ENCODE results near the gene HIC1.

Gene HIC1

DNA sequence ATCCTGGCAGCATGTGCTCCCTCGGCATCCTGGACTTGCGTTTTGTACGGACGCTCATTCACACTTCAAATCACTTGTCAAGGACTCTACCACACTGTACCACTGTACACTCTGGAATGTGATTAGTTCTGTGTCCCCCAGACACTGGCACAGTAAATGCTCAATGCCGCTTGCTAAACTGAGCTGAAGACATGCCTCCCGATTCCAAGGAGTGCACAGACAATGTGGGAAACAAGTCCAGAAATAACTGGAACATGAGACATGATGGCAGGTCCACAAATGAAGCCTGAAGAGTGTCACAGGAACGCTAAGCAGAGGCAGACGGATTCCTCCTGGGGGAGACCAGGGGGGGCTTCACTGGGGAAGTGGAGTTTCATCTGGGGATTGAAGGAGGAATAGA, 22.1 kb downstream of the HIC1 start:
- no peak for ATAC-seq

DNA sequence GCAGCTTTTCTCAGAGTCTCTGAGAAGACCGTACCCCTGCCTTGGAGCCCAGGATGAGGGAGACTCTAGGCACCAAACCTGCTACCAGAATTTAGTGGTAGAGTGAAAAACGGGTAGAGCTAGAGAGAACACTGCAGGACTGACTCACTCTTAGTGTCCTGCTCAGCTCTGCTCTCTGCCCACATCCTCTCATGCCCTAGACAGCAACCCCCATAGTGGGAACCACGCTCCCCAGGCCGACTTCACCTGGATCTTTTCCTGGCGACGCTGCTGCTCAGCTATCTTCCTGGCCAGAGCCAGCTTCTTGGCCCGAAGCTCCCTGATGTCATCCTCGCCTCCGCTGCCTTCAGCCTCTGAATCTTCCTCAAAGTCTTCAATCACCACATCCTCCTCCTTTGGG, 26.7 kb downstream of the HIC1 start:
- peak in 1 of 2 donors; percentile 21 for ATAC-seq

GRCh38 chr17:2082003-2082781, 27.3 kb downstream of the HIC1 start:
- ATAC-seq: peak in 1 of 2 donors; percentile 24

DNA sequence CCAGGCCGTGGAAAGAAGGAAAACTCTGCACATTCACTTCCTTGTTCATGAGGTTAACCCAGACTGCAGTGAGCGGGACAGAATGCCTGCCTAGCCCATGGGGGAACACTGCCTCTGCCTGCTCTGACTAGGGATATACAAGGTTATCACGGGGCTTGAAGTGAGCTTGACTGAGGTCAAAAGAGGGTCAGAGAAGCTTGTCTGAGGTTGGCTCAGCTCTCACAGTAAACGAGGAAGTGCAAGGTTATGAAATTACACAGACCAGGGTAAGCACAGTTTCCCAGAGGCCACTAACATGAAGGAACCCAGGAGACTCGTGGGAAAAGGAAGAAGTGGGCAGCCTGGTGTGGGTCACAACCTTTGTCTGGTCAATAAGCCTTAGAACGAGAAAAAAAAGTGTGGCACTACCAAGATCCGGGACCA, 28.7 kb downstream of the HIC1 start:
- peak in 1 of 2 donors; percentile 28 for ATAC-seq

DNA sequence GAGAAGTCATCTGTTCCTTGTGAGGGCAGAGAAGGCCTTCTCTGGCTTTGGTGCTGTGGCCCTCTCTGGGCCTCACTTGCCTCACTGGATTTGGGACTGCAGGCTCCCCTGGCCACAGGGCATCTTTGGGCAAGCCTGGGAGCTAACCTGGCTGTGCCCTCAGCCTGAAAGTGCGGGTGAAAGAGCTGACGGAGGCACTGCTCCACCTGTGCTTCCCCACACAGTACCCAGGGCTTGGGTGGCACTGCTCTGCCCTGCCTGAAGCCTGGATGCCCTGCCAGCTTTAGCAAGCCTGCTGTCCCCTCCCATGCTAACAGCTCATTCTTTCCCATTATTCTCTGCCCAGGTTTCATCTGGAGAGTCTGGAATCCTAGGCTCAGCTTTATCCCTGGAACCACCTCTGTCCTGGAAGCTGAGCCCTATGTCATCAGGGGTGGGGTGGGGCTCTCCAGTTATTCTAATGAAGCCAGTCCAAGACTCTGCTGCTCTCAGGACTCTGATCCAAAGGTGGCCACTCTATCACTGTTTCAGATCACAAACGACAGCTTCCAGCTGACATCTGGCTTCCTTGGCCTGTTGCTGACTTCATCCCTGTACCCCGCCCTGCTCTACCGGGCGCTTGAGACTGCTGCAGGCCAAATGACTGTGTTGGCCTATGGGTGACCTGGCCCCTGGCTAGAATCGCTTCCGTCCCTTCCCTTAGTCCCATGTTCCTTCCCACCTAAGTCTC, 29.3 kb downstream of the HIC1 start:
- no peak for ATAC-seq

DNA sequence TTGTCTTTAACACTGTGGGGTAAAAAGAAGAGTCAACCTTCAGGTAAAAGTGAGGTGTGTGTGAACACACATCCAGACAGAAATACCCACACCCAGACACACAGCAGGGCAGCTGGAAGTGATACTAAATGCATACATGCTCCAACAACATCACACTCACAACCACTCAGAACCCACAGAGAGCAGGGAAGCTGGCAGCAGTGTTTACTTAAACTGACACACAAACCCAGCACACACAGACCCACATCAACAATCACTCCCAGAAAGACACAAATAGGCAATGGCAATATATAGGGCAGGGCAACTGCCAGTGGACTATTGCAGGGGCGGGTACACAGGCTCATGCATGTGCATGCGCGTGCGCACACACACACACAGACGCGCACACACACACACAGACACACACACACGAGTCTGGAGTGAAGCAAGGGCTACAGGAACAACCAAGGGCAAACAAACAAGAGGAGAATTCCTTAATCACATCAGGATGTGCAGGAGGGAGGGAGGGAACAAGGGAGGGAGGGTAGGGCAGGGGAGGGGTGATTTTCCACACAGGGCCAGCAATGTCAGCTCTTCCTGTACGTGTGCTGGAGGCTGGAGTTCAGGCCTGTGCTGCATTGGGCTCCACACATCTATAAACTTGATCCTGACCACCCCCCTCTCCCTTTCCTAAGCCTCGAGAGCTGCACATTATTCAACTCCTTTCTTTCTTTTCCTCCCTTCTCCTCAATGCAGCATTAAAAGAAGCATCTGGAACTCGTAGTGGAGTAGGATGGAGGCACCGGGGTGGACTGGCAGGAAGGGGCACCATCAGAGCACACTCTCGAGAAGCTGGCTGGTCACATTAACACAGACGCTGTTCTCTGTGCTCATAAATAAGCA, 30.1 kb downstream of the HIC1 start:
- no peak for ATAC-seq

DNA sequence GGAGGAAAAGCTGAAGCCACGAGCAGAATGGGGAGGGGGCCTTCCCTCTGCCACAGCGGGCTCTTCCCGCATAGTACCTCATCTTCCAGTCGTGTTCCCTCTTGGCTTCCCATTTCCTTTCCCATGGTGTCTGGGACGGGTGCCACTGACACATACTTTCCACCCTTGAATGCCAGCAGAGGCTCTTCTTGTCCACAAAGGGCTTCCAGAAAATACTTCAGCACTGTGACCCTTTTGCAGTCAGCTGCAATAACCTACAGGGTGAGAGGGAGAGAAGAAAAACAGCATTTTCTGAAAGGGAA, 30.7 kb downstream of the HIC1 start:
- no peak for ATAC-seq

DNA sequence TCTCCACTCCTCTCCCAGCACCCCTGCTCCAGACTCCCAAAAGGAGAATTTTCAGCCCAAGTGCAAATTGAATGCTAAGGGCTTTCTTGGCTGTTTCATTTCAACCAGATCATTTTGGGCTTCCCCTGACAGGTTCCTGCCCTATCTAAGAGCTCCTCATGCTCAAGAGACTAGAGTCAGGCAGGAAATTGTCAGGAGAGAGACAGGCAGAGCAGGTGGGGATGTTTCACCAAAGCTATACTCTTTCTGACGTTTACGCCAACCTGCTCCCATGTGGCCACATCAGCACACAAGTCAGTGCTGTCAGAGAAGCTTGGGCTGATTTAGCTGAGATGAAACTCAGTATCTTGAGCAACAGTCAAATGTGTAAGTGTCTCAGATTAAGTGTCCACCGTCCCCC, 31.4 kb downstream of the HIC1 start:
- ATAC-seq: no peak

DNA sequence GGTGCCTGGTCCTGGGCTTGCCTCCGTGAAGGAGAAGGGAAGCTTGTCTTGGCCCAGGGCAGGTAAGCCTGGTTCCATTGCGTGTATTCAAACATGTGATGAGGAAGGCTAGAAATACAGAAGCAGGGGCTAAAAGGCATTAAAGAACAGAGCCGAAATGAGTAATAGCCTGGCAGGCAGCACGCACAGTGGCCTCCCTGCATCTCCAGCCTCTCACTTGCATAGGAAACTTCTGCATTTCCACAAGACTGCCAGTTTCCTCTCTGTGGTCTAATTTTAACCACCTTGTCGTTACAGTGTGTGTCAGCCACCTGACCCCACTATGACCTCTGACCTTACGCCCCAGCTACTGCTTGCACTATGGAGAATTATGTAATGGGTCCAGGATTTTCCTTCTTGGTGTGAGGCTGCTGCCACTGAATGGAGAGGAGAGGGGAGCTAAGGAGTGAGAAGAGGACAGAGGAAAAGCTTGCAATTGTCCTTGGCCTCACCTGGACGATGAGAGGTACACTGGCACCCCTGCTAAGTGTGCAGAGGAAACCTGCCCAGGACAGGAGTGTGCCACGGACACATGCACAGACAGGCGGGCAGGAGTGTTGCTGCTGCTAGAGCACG, 32.8 kb downstream of the HIC1 start:
- ATAC-seq: peak; percentile 73 to 74

- ATAC-seq: peak; percentile 3 to 10
Measured at GRCh38 chr17:2089021-2089422, 34.1 kb downstream of the HIC1 start.

DNA sequence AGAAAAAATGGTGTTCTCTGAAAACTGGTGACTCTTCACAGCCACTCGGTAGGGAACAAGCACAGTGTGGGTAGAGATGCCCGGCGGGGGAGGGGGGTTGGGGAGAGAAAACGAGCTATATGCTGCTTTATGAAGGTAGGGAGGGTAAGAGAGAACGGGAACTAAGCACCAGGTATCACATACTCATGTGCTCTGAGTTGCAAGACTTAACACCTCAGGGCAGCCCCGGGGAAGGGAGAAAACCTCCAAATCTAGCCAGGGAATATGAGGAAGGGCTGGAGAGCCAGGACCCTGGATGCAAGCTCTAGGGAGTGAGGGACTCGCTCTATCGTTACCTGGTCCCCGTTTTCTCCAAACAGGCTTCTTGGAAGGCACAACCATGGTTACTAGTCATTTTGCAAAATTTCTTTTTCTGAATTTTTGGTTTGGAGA, 35.3 kb downstream of the HIC1 start:
- no peak for ATAC-seq

DNA sequence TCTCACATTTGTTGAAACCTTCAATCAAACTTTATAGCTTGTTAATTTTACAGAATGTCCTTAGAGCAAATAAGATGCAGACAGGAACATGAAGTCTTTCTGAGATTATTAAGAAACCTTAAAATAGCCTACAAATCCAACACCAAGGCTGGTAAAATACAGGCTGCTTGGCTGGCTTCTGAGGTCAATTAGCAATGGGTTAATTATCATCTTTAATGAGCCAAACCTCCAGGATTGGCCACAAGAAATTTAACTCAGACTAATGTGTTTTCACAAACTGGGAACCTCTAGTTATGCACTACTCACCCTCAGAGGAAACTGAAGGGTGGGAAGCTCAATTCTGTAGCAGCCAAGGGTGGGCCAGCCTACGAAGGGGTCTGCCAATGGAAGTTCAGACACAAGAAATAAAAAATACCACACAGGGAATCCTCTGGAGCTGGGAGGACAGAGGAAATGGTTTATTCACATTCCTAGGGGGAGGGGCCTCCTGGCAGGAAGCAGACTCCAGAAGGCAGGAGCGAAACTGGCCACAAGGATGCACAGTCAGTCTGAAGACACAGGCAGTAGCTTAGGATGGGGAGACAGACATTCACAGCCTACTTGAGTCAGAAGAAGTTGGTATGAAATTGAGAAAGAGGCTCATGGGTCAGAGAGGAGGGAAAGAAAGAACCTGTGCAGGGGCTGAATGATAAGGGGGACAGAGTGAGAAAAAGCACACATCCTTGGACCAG, 36.1 kb downstream of the HIC1 start:
- ATAC-seq: no peak

- ATAC-seq: no peak
Measured at GRCh38 chr17:2092253-2092652, 37.4 kb downstream of the HIC1 start.

DNA sequence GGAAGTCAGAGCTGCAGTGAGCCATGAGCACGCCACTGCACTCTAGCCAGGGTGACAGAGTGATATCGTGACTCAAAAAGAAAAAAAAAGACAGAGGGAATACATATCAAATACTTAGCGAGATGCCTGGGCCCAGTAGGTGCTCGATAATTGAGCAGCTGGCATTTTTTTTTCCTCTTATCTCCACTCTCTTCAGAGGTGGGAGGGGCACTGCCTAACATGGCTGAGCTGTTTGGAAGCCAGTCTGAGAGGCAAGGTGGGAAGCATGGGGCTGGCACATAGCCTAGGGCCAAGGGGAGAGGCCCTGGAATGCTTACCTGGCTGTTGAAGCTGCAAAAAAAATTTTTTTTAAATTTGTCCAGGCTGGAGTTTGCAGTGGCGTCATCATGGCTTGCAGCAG, 38.4 kb downstream of the HIC1 start:
- ATAC-seq: no peak

- ATAC-seq: no peak
Measured at GRCh38 chr17:2094891-2095535, 40.1 kb downstream of the HIC1 start.

- no peak for ATAC-seq
Measured at GRCh38 chr17:2095536-2095910, 40.6 kb downstream of the HIC1 start.

GRCh38 chr17:2101448-2102257, 46.8 kb downstream of the HIC1 start:
- ATAC-seq: peak in 1 of 2 donors; percentile 62

GRCh38 chr17:2102931-2103809, 48.3 kb downstream of the HIC1 start:
- no peak for ATAC-seq

- ATAC-seq: no peak
Measured at GRCh38 chr17:2105663-2106062, 50.8 kb downstream of the HIC1 start.

All from activated CD4-positive, CD25-positive, alpha-beta regulatory T cell treated with anti-CD3 and anti-CD28 coated beads, Interleukin-2, amount 50 U/mL, for 24 hours (primary cell).